HG02642 (cell line): Measurements from ENCODE around the gene HOXC10.

Source experiments
- ATAC-seq: cut with Tn5 transposase; IDR thresholded peaks from one replicate; pipeline ENCODE4 v1.9.1; 2021; ENCODE audit warnings: mild to moderate bottlenecking; ENCODE audit not compliant: unreplicated experiment, poor library complexity

Gene HOXC10

DNA sequence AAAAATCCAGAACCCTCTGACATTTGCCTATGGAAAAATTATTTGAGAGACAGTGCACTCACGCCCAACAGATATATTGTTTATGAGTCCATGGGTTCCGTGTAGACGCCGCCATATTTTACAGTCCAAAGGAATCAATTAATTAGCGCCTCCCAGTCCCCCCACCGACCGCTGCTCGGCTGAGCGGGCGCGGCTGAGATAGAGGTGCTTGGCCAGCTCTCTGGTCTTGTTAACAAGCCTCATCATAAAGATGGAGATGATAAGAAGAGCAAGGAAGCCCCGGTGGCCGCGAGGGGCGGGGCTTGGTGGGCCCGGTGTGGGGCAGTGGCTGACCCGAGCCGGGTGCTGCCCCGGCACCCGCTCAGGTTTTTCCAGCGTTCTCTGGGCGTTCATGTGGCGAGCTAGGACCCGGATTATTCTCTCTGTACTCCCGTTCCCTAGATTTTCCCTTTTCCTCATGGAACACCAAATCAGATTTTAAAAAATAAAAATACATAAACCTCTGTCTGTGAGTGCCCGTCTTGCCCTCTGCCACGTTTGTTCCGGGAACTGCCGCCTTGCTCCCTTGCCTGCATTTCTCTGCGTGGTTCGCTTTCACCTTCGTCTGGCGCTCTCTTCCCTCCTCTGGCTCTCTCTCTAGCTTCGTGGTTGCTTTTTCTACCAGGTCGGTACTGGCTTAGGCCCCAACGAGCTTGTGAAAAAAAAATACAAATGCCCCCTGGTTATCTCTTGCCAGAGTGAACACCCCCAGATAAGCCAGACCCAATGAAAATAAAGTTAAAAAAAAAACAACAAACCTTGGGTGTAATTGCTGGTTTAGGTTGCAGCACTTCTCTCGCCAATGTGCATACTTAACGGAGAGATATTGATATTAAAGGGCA is 21.3 kb upstream of the HOXC10 start:
- no peak for ATAC-seq

DNA sequence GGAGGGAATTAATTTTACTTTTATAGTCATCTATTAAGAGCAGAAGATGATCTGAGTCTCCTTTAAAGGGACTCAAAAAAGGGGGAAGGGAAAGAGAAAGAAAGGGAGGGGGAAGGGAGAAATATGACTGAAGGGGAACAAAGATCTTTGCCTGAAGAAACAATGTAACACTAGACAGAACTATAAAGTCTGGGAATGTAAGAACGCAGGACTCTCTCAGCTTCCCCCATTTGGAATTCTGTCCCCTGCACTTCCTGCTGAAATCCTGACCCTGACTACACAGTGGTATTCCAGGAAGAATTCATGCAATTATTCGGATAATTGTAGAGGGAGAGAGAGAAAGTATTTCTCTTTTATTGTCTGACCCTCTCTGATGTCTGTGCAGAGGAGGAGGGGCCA is 20.6 kb upstream of the HOXC10 start:
- no peak for ATAC-seq

DNA sequence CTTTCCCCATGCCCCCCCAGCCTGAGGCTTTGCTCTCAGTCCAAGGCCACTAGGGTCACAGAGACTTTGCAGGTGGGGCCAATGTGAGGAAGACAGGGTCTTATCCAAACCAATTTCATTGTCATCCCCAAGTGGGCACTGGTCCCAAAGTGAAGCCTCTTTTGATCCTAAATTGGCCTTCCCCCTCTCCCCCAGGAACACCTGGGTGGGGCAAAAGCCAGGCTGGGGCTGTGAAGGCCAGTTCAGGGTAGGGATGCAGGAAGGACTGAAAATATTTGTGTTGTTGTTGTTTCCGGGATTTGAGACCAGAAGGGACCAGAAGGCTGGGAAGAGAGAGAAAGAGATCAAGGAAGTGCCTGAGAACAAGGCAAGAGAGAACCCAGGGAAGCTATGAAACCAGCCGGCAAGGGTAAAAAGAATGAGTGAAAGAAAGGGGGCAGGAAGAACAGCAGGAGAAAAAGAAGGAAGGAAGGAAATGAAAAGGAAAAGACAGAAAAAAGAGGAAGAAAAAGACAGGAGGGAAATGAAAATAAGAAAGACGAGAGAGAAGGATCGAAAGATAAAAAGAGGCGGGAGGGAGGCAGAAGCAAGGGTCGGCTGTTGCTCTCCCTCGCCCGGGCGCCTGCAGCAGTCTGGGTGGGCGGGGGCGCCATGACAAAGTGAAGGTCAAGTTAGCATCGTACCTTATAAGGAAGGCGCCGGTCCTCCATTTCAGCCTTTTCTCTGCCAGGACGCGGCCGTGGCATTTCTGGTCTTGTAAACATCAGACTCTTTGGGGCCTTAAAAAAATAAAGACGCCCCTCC is 19.5 kb upstream of the HOXC10 start:
- ATAC-seq = no peak

DNA sequence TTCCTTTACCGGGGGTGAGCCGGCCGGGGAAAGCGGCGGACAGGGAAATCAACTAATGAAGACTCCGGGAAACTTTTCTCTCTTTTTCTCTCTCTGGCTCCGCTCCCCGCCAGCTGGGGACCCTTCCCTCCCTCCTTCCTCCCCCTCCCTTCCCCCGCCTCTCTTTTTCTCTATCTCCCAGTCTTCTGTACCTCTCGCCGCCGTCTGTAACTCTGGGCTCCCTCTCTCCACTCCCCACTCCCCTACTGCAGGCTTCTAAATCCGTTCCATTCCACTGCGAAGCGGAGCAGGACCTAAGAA is 18.9 kb upstream of the HOXC10 start:
- no peak for ATAC-seq

DNA sequence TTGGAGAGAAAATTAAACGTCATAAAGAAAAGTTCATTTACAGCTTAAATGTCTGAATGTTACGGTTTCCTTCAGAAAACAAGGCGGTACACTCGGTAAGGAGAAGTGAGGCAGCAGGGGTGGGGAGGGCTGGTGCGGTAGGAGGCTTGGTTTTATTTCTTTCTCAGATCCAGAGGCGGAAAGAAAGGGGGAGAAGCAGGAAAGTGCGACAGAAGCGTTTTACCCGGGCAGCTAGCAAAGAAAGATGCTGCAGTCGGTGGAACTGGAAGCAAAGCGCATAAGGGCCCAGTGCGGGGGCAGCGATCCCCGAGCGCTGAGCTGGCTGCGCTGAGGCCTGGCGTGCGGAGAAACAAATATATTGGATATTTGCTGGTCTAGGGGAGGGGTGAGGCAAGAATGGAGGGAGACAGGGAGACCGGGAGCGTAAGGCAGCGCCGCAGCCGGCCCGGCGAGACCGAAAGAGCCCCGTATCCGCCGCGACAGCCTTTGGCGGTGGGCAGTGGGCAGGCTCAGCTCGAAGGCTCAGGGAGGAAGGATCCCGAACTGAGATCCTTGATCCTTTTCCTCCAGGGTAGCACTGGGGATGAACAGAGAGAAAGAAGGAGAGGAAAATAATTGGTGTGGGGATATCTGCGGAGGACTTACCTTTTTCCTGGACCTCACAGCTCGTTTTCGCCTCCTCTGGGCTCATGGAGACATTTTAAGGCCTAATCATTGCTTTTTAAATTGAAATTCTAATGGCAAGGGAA is 18.4 kb upstream of the HOXC10 start:
- ATAC-seq = no peak

DNA sequence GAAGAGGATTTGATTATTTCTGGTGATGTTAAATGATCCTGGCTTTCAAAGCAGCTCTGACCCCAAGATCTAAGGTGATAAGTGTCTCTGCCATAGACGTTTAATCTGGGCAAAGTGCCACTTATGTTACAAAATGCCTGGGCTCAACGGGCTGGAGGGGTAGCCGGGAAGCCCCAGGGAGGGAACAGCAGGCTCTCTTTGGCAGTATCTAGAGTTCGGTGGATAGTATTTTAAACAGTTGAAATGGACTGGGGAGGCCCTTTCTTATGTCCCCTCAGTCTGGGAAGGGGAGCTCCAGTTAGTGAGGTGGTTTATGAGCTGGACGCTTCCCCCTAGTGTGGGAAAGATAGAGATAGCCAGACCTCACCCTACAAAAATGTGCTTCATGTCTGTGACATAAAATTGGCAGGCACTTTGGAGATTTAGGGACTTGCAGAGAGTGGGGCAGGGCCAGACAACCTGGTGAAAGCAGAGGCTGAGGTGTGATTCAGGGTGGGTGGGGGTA is 17.5 kb upstream of the HOXC10 start:
- no peak for ATAC-seq

DNA sequence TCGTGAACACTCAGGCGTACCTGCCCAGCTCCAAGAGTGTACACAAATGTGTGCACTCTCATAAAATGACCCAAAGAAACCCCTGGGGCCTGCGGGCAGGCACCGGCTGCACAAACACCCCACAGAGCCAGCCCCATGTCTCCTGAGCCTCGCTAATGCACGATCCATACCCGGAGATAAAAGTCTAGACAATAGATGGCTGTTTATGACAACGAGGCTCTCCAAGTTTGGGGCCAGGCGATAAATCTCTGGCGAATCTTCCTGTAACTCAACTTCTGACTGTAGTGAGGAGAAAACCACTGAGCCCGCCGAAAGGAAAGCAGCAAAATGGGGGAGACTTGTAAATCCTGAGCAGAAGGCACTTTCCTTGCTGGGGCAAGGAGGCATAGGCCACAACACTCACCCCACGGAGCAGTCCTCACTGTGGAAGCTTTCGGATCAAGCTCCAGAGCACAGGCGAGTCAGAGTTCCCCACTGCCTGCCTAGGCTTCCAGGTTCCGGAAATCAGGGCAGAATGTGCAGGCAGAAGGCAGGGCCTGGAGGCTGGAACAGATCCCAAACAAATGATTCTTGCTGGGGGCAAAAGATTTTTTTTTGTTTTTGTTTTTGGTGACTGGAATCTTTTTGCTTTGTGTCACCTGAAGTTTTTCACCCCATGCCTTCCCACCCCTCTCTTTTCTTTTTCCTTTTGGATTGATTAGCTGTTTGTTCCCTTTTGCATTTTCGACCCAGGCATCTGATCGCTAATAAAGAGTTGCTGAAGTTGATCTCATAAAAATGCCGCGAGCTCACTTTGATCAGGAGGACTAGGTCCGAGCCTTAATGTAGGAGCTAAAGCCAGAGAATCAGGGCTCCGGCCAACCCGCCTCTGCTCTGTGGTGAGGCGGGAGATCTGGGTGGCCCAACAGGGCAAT is 16.5 kb upstream of the HOXC10 start:
- no peak for ATAC-seq

DNA sequence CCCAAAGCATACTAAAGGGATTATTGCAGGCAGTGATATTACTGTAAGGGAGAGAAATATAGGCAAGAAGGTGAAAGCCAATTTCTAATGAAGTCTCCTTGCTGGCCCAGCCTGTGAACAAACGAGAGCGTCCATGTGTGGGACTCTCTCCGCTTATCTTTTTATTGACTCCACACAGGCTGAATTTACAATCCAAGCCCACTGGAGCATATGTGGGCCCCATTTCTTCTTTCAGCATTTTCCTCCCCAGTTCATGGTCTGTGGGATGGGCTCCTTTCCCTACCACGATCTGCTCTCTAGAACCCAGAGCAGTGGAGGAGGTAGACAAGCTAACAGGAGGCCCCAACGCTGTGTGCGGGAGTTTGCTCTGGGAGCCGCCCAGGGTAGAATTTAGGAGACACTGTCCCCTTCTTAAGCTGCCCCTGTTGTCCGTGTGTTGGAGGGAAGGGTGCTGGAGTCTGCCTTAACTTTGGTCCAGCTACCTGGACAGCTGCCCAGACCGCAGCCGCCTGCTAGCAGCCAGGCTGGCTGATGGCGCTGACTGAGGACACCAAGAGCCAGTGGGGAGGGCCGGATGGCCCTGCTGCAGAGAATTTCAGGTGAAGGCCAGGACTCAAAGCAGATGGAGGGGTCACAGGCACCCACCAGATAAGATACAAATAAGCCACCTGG is 15.2 kb upstream of the HOXC10 start:
- no peak for ATAC-seq

DNA sequence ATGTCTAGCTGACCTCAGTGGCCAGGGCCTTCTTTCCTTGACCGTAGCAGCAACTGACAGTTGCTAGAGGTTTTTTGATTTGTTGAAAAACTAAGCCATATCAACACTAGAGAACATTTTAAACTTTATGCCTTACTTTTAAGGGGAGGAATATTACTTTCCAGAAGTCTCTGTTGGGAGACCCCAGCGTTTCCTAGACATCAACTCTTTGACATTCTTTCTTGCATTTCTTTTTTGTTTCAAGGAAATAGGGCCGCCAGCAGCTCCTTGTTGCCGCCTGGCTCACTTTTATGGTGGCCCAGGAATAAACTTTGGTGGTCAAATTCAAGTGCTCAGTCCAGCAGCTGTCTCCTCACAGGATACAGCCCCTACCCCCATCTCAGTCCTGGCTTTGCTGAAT is 14.5 kb upstream of the HOXC10 start:
- ATAC-seq = no peak

DNA sequence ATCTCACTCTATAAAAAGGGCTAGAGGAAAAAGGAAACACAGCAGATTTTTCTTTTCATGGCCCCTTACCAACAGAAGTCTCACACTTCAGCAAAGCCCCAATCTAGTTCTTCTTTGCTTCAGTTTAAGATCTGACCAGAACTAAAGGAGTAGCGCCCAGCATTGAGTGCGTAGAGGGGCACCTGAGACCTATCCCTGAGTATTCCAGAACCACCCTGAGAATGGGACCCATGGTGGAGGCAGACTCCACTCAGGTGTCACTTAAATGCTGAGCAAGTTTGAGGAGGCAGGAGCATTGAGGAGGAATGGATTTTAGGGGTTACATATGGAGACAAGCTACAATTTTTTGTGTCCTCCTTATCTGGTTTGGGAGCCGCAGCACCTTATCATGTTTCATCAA is 13.8 kb upstream of the HOXC10 start:
- ATAC-seq = no peak

DNA sequence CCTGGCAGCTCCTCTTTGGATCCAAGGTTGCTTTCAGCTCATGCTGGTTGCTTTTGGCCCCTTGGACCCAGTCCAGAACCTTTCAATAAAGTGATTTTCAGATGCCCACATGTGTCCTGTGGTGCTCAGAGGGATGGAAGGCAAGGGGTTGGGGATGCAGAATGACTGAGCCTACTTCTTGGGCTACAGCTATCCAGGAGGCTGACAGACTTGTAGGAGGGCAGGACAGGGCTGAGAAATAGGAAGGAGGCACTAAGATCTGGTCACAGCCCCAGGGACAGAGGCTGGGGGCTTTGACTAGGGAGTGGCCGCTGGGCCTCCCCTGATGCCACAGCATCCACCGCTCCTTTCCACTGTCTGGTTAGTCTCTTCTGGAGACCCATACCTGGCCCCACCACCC is 13.3 kb upstream of the HOXC10 start:
- ATAC-seq = no peak

DNA sequence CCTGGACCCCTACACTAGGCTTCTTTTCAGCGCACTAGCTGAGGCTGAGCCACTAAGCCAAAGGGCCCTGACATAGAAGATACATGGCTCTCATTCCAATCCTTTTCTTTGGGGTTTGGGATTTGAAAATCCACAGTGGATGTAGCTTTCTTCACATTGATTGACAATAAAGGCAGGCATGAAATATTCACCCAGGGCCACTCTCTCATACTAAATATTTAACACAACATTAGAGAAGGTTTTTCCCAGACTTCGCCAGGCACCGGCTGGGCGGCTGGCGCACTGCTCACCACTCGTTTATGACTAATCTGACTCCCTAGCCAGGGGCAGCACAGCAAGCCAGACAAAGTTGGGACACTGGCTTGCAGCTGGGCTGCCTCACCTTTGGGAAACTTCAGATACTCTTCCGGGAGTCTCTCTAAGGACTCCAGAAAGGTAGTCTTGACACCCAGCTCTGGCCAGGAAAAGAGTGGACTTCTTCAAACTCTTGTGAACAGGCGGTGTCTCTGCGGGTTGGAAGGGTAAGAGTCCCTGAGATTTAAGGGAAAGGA is 12.7 kb upstream of the HOXC10 start:
- ATAC-seq = no peak

DNA sequence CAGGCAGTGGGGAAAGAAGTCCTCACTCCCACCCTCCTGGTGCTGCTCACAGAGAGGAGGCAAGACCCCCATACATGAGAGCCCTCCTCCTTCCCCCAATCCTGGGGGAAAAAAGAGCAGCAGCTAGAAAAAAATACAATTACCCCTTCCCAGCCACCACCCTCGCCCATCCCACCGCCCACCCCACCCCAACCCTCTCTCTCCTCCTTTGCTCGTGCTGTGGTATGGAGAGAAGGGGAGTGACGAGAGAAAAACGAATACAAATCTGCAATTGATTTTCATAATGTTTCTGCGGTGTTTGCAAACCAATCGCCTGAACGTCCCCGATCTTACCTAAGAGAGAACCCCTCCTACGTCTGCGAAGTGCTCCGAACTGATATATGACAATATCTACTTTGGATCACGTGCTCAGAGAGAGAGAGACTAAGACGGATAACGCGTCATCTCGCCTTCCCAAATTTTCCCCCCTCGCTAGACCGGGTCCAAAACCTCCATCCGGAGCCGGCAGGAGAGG is 12.2 kb upstream of the HOXC10 start, which contains the start of gene HOXC11:
Gene HOXC11, plus strand, starts transcription at position 405 of the 514 bp plus-strand sequence. CDS start 116 bp downstream, outside the sequence.
- ATAC-seq = no peak

DNA sequence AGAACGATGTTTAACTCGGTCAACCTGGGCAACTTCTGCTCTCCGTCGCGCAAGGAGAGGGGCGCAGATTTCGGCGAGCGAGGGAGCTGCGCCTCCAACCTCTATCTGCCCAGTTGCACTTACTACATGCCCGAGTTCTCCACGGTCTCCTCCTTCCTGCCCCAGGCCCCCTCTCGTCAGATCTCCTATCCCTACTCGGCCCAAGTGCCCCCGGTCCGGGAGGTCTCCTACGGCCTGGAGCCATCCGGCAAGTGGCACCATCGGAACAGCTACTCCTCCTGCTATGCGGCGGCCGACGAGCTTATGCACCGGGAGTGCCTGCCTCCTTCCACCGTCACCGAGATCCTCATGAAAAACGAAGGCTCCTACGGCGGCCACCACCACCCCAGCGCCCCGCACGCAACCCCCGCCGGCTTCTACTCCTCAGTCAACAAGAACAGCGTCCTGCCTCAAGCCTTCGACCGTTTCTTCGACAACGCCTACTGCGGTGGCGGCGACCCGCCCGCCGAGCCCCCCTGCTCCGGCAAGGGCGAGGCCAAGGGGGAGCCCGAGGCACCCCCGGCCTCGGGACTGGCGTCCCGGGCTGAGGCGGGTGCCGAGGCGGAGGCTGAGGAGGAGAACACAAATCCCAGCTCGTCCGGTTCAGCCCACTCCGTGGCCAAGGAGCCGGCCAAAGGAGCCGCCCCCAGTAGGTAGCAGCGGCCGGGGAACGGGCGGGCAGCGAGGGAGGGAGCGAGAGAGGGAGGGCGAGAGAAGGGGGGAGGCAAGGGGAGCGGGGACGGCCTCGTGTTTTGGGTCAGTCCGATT is 11.5 kb upstream of the HOXC10 start:
- ATAC-seq = no peak

DNA sequence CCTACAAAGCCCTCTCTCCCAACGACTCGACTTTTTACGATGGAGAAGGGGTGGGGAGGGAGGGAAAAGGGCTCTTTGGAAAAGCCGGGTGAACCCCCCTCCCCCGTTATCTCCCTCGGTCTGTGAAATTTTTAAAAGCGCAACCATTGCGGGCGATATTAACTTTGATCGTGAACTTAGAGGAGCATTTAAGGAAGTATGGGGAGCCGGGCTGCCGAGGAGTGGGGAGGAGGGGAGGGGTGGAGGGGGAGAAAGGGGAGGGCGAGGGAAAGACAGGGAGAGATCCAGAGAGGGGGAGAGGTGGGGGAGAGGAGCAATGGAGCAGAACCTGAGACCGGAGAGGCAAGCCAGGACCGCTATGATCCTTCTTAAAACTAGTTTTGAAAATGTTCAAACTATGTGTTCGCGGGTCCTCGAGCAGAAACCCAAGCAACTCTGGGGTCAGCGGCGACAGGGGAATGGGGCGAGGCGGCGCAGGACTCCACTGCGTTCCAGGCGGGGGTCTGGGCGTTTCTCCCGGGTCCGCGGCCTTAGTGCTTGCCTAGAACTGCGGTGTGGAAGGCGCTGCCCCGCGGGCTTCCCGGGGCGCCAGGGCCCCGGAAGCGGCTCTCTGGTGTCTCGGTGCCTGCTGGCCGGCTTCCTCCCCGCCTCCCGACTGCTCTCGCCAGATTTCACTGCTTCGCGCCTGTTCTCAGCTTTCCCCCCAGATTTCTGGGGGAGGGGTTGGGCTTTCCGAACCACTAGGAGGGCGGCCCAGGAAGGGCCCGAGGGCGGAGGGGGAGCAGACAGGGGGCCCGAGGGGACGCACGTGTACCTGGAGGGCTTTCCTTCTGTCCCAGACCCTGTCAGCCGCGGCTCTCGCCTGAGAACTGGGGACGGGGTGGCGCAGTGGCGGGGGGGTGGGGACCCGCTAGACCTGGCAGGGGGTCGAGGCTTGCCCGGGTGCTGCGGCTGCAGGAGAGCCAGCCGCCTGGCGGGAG is 10.6 kb upstream of the HOXC10 start, which contains the start of gene HOTAIR:
Gene HOTAIR, minus strand, starts transcription at position 871 of the 980 bp plus-strand sequence.
- no peak for ATAC-seq

DNA sequence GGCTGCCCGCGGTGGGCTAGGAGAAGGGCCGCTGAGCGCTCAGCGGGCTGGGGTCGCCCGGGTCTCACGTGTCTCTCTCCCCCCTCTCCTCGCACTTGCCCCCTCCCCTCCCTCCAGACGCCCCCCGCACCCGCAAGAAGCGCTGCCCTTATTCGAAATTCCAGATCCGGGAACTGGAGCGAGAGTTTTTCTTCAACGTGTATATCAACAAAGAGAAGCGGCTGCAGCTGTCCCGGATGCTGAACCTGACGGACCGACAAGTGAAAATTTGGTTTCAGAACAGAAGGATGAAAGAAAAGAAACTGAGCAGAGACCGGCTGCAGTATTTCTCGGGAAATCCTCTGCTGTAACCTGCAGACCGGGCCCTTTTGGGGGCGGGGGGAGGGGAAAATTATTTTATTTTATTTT is 9.9 kb upstream of the HOXC10 start:
- ATAC-seq = no peak
